KMS-11 (cell line): ENCODE measurements around the gene ESPNL.

Experiments
- H2AFZ ChIP-seq: fragments of 200-600 bp; sonication (generic); 2 replicates; pipeline ENCODE4 v1.6.1; 2016; ENCODE audit warnings: antibody characterized with exemption, mixed run types, low read depth
- H3K27ac ChIP-seq: fragments of 200-600 bp; sonication (generic); 2 replicates; pipeline ENCODE4 v1.6.1; 2016; ENCODE audit warnings: mild to moderate bottlenecking, mixed run types
- H3K27me3 ChIP-seq: fragments of 200-600 bp; sonication (generic); 2 replicates; pipeline ENCODE4 v1.6.1; 2017; ENCODE audit warnings: mild to moderate bottlenecking, low read depth, mixed run types, moderate library complexity; ENCODE audit not compliant: insufficient read depth
- H3K36me3 ChIP-seq: fragments of 200-600 bp; sonication (generic); 2 replicates; pipeline ENCODE4 v1.6.1; 2017; ENCODE audit warnings: mild to moderate bottlenecking, mixed run types; ENCODE audit not compliant: insufficient read depth
- H3K4me1 ChIP-seq: fragments of 200-600 bp; sonication (generic); 2 replicates; pipeline ENCODE4 v1.6.1; 2016; ENCODE audit warnings: mild to moderate bottlenecking, low read depth, mixed run types; ENCODE audit not compliant: poor library complexity, severe bottlenecking
- H3K4me2 ChIP-seq: fragments of 200-600 bp; sonication (generic); 2 replicates; pipeline ENCODE4 v1.7.0; 2016; ENCODE audit warnings: mild to moderate bottlenecking, mixed run types
- H3K4me3 ChIP-seq: fragments of 200-600 bp; sonication (generic); IDR thresholded peaks from 2 replicates; pipeline ENCODE4 v1.6.1; 2017; ENCODE audit warnings: low read depth, low read length, mixed read lengths; ENCODE audit not compliant: insufficient read depth
- H3K79me2 ChIP-seq: fragments of 200-600 bp; sonication (generic); 2 replicates; pipeline ENCODE4 v1.6.1; 2016; ENCODE audit warnings: low read depth, mixed run types; ENCODE audit not compliant: insufficient read depth
- H3K9ac ChIP-seq: fragments of 200-600 bp; sonication (generic); 2 replicates; pipeline ENCODE4 v1.6.1; 2016; ENCODE audit warnings: mild to moderate bottlenecking, mixed run types
- H4K20me1 ChIP-seq: fragments of 200-600 bp; sonication (generic); 2 replicates; pipeline ENCODE4 v1.6.1; 2016; ENCODE audit warnings: mild to moderate bottlenecking, mixed run types; ENCODE audit not compliant: insufficient read depth
- CTCF ChIP-seq: fragments of 200-600 bp; sonication (generic); conservative IDR thresholded peaks from 2 replicates; pipeline ENCODE4 v1.6.1; 2017; ENCODE audit warnings: low read depth, mild to moderate bottlenecking, antibody characterized with exemption, low read length, moderate library complexity, mixed read lengths

ESPNL gene

GRCh38 chr2:238096311-238097011 is 3.7 kb upstream of the ESPNL start:
- H3K4me1 ChIP-seq: no peaks in the 10 kb centered on the region
- no peak for TF ChIP-seq CTCF
- H3K9ac ChIP-seq: no peak overlapping the region
- H3K4me2 ChIP-seq: no peak overlapping the region
- no peak overlapping the region for H3K27ac ChIP-seq
- H3K79me2 ChIP-seq: no peaks in the 10 kb centered on the region
- no peaks in the 10 kb centered on the region for H3K27me3 ChIP-seq
- H3K36me3 ChIP-seq: no peaks in the 10 kb centered on the region
- H4K20me1 ChIP-seq: no peaks in the 10 kb centered on the region
- no peak overlapping the region for H3K4me3 ChIP-seq
- H2AFZ ChIP-seq: no peak overlapping the region

- H3K4me1 ChIP-seq: no peaks in the 10 kb centered on the region
- H4K20me1 ChIP-seq: no peaks in the 10 kb centered on the region
- H3K4me3 ChIP-seq: no peak overlapping the region
- no peaks in the 10 kb centered on the region for H3K27me3 ChIP-seq
- H3K27ac ChIP-seq: no peak overlapping the region
- H2AFZ ChIP-seq: no peak overlapping the region
- no peak overlapping the region for H3K4me2 ChIP-seq
- H3K36me3 ChIP-seq: no peaks in the 10 kb centered on the region
- no peak for TF ChIP-seq CTCF
- H3K9ac ChIP-seq: no peak overlapping the region
- H3K79me2 ChIP-seq: no peaks in the 10 kb centered on the region
Observed at GRCh38 chr2:238097201-238097987, 2.7 kb upstream of the ESPNL start.

DNA sequence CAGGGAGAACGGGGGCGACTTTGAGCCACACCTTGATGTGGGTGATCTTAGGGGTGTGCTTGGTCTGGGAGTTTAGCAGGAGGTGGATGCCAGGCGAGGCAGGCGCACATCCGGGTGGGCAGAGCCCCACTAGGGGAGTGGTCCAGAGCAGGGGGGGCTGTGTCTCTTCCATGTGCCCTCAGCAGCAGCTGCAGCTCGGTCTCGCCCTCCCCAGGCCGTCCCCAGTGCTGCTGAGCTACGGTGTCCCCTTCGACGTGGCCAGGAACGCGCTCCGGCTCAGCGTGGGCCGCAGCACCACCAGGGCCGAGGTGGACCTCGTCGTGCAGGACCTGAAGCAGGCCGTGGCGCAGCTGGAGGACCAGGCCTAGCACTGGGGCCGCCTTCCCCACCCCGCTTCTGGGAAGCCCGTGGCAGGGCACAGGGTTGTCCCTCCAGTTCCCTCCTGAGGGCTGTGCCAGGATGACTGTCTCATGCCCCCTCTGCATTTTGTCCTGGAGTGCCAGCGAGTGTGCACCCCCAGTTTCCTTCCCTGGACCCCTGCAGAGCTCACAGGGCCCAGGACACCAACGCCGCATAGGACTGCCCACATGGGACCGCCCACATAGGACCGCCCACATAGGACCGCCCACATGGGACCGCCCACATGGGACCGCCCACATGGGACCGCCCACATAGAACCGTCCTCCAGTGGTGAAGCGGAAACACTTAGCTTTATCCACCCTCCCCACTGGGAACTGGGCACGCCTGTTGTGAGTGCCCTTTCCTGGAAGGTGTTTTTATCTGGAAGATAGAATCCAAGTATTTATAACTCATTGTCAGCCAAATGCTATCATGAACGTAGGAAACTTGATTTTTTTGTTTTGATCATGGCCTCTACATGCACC is 1.9 kb upstream of the ESPNL start:
- Histone ChIP-seq H3K27ac (no peak overlapping the region), H3K4me3 (no peak overlapping the region), H2AFZ (no peak overlapping the region)

More for the DNA sequence above, 1.9 kb upstream of the ESPNL start:
- Histone ChIP-seq H3K9ac (no peak overlapping the region), H3K4me2 (no peak overlapping the region), H3K79me2 (no peaks in the 10 kb centered on the region), H4K20me1 (no peaks in the 10 kb centered on the region), H3K4me1 (no peaks in the 10 kb centered on the region), H3K36me3 (no peaks in the 10 kb centered on the region), H3K27me3 (no peaks in the 10 kb centered on the region)
- TF ChIP-seq CTCF: no peak
